BLaER1 treated with 17β-estradiol and CSF1 and Interleukin-3, amounts not matched to agents 10 nM and 100 nM (cell line): ENCODE data around the gene NDE1.
"Not testable (repeated sequence)": the region's sequence is repeated elsewhere in the genome, so short reads cannot be mapped to it uniquely, and the experiment has no call there.

Experiments
- H3K27ac ChIP-seq, 11 experiments: shearing (Covaris generic); formaldehyde crosslinking; 2 replicates each; pipeline ENCODE4 v1.8.1; 2022
- H3K27me3 ChIP-seq, 11 experiments: shearing (Covaris generic); formaldehyde crosslinking; 2 replicates each; pipeline ENCODE4 v1.8.1; 2022
- H3K36me3 ChIP-seq, 11 experiments: shearing (Covaris generic); formaldehyde crosslinking; 2 replicates each; pipeline ENCODE4 v1.8.1; 2022
- H3K4me1 ChIP-seq, 10 experiments: shearing (Covaris generic); formaldehyde crosslinking; 2 replicates each; pipeline ENCODE4 v1.8.1; 2022
- H3K4me2 ChIP-seq, 11 experiments: shearing (Covaris generic); formaldehyde crosslinking; 2 replicates each; pipeline ENCODE4 v1.8.1; 2022
- H3K4me3 ChIP-seq, 10 experiments: shearing (Covaris generic); formaldehyde crosslinking; 2 replicates each; pipeline ENCODE4 v1.8.1; 2022
- H3K9ac ChIP-seq, 11 experiments: shearing (Covaris generic); formaldehyde crosslinking; 2 replicates each; pipeline ENCODE4 v1.8.1; 2022
- H3K9me3 ChIP-seq, 11 experiments: shearing (Covaris generic); formaldehyde crosslinking; replicated peaks in 1 of 11; 2 replicates each; pipeline ENCODE4 v1.8.1; 2022
- H4K20me1 ChIP-seq, 11 experiments: shearing (Covaris generic); formaldehyde crosslinking; 2 replicates each; pipeline ENCODE4 v1.8.1; 2022
- Cebpa-rat ChIP-seq, 11 experiments: shearing (Covaris generic); IDR thresholded peaks; 2 replicates each; pipeline ENCODE4 v1.8.1; 2022

NDE1 gene

DNA sequence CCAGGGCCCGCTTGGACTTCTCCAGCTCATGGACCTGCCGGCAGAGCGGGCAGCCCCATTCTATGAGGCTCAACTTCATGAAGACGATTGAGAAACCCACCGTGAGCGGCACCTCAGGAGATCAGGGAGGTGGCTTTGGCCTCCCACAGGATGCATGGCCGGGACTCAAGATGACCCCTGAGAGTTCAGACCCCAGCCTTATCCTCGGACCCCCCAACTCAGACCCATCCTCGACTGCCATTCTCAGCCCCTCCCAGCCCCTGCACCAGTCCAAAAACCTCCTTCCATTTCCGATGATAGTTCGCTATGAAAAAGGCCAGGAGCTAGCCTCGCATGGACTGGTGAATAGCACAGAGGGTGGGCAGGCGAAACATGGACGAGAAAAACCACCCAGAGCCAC lies 71.0 kb downstream of the NDE1 start:
- no peaks in the 10 kb centered on the region for H3K27me3 ChIP-seq
- H3K9me3 ChIP-seq: no peaks in the 10 kb centered on the region
- H4K20me1 ChIP-seq: peaks cover 0 to 98% (median 57%) of the 10 kb centered on the region in 11 experiments; a peak in 19 of 22 replicates
- H3K36me3 ChIP-seq: peaks cover 70 to 100% (median 98%) of the 10 kb centered on the region in 11 experiments
- no peak overlapping the region for H3K27ac ChIP-seq
- H3K9ac ChIP-seq: no peak overlapping the region
- no peak overlapping the region for H3K4me2 ChIP-seq
- TF ChIP-seq Cebpa-rat (IDR thresholded peaks at IDR 0.05): no peak
- no peak overlapping the region for H3K4me3 ChIP-seq
- H3K4me1 ChIP-seq: peaks cover 0 to 15% (median 4%) of the 10 kb centered on the region in 10 experiments; a peak in 8 of 20 replicates

DNA sequence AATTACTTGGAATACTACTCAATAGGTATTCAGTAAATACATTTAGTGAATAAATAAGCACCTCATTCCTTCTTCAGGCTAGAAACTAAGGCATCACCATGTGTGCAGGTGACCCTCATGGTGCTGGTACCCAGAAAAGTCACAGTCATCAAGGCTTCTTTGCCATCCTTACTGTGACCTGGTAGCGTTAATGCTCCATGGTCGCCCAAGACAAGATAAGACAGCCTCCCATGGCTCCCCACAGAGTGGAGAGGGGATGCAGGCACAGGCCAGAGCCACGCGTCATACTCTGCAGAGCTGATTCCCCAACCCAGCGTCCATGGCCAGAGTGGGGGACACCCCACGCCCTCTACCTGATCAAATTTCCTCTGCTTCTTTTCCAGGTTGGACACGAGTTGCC lies 73.8 kb downstream of the NDE1 start:
- peaks cover 0 to 15% (median 4%) of the 10 kb centered on the region in 10 experiments; a peak in 8 of 20 replicates for H3K4me1 ChIP-seq
- H3K9ac ChIP-seq: no peak overlapping the region
- H3K36me3 ChIP-seq: peaks cover 60 to 100% (median 92%) of the 10 kb centered on the region in 11 experiments
- H4K20me1 ChIP-seq: peaks cover 0 to 98% (median 38%) of the 10 kb centered on the region in 11 experiments; a peak in 17 of 22 replicates
- no peak overlapping the region for H3K4me2 ChIP-seq
- H3K4me3 ChIP-seq: no peak overlapping the region
- H3K9me3 ChIP-seq: no peaks in the 10 kb centered on the region
- no peak overlapping the region for H3K27ac ChIP-seq
- no peaks in the 10 kb centered on the region for H3K27me3 ChIP-seq
- no peak for TF ChIP-seq Cebpa-rat (IDR thresholded peaks at IDR 0.05)

DNA sequence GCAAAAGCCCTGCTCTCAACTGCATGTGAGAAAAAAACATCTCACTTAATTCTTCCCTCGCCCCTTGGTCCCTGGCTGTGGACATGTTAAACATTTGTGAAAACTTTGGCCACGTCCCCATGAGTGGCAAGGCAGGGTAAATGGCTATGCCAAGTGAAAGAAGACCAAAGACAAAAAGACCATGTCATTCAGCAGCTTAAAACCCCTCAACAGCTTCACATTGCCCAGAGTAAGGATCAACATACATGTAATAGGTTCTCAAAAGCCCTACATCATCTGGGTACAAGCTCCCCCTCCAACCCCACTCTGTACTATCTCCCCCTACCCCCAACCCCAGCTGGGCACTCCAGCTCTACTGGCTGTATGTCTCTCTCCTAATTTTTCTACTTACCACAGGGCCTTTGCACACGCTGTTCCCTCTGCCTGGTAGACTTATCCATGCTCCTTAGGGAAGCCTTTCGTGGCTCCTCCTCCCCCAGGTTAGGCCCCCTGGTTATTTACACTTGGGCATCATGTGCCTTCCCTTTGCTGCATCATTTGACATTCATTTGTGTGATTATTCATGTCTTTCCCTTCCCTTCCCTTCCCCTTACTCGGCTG lies 75.7 kb downstream of the NDE1 start:
- Histone ChIP-seq H3K4me2 (no peak overlapping the region), H3K4me3 (no peak overlapping the region), H3K36me3 (peaks cover 48 to 87% (median 76%) of the 10 kb centered on the region in 11 experiments), H3K4me1 (no peaks in the 10 kb centered on the region), H3K9ac (no peak overlapping the region), H4K20me1 (peaks cover 0 to 89% (median 22%) of the 10 kb centered on the region in 11 experiments; a peak in 13 of 22 replicates), H3K27me3 (no peaks in the 10 kb centered on the region), H3K9me3 (no peaks in the 10 kb centered on the region), H3K27ac (no peak overlapping the region)
- no peak for TF ChIP-seq Cebpa-rat (IDR thresholded peaks at IDR 0.05)

DNA sequence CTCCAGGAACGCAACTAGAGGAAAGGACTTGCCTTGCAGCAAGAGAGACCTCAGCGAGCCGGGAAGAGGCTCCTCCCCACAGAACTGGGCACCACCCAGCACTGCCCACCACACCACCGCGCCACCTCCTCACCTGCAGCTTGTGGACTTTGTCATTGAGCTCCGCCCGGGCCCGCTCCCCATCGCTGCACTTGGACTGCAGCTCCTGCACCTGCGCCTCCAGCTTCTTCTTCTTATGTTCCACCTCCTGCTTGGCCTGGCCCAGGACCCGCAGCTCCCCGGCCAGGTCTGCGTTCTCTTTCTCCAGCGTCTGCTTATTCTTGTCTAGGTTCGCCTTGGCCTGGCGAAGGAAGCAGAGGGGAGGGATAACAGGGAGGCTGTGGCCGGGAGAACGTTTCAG lies 76.7 kb downstream of the NDE1 start:
- Histone ChIP-seq H3K27me3 (no peaks in the 10 kb centered on the region), H3K27ac (no peak overlapping the region), H3K9me3 (no peaks in the 10 kb centered on the region), H4K20me1 (peaks cover 0 to 89% (median 13%) of the 10 kb centered on the region in 11 experiments; a peak in 12 of 22 replicates), H3K9ac (no peak overlapping the region), H3K36me3 (peaks cover 44 to 77% (median 67%) of the 10 kb centered on the region in 11 experiments), H3K4me1 (no peaks in the 10 kb centered on the region), H3K4me3 (no peak overlapping the region), H3K4me2 (no peak overlapping the region)
- no peak for TF ChIP-seq Cebpa-rat (IDR thresholded peaks at IDR 0.05)

DNA sequence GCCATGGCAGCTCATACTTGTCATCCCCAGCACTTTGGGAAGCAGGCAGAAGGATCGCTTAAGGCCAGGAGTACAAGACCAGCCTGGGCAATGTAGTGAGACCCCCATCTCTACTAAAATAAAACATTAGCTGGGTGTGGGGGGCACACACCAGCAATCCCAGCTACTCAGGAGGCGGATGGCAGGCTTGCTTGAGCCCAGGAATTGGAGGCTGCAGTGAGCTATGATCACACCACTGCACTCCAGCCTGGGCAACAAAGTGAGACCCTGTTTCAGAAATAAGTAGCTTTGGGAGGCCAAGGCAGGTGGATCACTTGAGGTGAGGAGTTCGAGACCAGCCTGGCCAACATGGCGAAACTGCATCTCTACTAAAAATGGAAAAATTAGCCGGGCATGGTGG lies 77.7 kb downstream of the NDE1 start:
- not testable (repeated sequence) for H3K9ac ChIP-seq, H3K27ac ChIP-seq, H3K9me3 ChIP-seq, H3K4me3 ChIP-seq, H3K27me3 ChIP-seq, H3K4me2 ChIP-seq, H3K4me1 ChIP-seq
- H4K20me1 ChIP-seq: peaks cover 0 to 89% (median 10%) of the 10 kb centered on the region in 11 experiments; a peak in 11 of 22 replicates
- H3K36me3 ChIP-seq: peaks cover 40 to 73% (median 59%) of the 10 kb centered on the region in 11 experiments

DNA sequence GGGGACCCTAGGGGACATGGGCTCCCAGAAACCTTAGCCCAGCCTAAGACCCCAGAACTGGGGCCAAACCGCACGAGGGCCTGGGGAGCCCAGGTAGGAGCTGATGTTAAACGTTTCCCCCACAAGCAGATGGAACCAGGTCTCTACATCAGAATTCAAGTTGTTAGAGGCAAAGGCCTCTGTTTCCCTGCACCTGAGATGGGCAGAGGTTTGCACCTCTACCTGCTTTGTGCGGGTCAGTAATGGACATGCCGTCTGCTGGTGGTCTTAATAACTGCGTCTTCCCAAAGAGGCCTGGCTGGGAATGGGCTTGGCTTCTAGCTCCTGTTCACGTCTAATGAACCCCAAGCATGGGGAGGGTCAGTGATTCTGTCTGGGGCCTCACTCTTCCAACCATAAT lies 79.1 kb downstream of the NDE1 start:
- Histone ChIP-seq H3K9ac (no peak overlapping the region), H3K36me3 (peaks cover 35 to 73% (median 56%) of the 10 kb centered on the region in 11 experiments), H3K4me2 (no peak overlapping the region), H3K27me3 (no peaks in the 10 kb centered on the region), H4K20me1 (peaks cover 0 to 77% (median 10%) of the 10 kb centered on the region in 11 experiments; a peak in 11 of 22 replicates), H3K4me1 (no peaks in the 10 kb centered on the region), H3K27ac (no peak overlapping the region), H3K4me3 (no peak overlapping the region), H3K9me3 (no peaks in the 10 kb centered on the region)
- TF ChIP-seq Cebpa-rat (IDR thresholded peaks at IDR 0.05): no peak

DNA sequence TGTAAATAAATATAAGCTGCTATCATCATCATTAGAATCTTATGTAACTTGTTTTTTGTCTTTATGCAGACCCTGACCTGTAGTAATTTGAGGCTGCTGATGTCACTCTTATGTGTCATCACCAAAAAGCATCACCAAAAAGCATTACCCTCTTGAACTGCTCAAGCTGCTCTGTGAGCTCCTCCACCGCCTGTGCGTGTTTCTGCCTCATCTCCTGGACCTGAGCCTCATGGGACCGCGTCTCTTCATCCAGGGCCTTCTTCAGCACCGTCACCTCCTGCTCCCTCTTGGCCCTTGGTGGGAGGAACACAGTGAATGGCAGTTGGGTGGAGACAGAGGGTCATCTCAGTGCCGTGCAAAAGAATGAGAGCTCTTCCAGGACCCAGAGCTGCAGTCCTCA lies 82.4 kb downstream of the NDE1 start:
- H3K36me3 ChIP-seq: peaks cover 4 to 73% (median 53%) of the 10 kb centered on the region in 11 experiments; a peak in 20 of 22 replicates
- H4K20me1 ChIP-seq: peaks cover 0 to 60% (median 0%) of the 10 kb centered on the region in 11 experiments; a peak in 8 of 22 replicates
- H3K27ac ChIP-seq: no peak overlapping the region
- peaks cover 7 to 18% (median 13%) of the 10 kb centered on the region in 10 experiments for H3K4me1 ChIP-seq
- H3K27me3 ChIP-seq: no peaks in the 10 kb centered on the region
- H3K9ac ChIP-seq: no peak overlapping the region
- no peak for TF ChIP-seq Cebpa-rat (IDR thresholded peaks at IDR 0.05)
- no peak overlapping the region for H3K4me3 ChIP-seq
- H3K4me2 ChIP-seq: no peak overlapping the region
- H3K9me3 ChIP-seq: no peaks in the 10 kb centered on the region

DNA sequence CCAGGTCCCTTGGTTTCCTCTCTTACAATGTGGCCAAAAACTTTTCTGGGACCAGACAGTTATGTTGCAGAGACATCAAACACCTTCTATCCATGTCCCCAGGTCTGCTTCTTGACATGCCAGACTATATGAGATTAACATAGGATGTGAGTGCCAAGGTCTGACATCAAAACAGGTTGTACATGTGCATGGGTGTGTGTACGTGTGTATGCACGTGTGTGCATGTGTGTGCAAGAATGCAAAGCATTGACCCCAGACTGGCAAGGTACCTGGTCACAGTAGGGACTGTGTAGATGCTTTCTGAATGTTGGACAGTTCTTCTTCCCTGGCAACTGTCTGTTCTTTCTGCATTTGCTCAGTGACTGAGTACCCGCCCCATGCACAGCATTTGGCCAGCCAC lies 85.6 kb downstream of the NDE1 start:
- Histone ChIP-seq H3K4me3 (no peak overlapping the region), H3K4me1 (peaks cover 21 to 42% (median 33%) of the 10 kb centered on the region in 10 experiments), H3K36me3 (peaks cover 0 to 72% (median 49%) of the 10 kb centered on the region in 11 experiments; a peak in 18 of 22 replicates), H3K27me3 (no peaks in the 10 kb centered on the region), H3K9ac (no peak overlapping the region), H3K27ac (no peak overlapping the region), H3K4me2 (no peak overlapping the region), H3K9me3 (peaks cover under 1 to 6% (median 2%) of the 10 kb centered on the region in 11 experiments; a peak in 20 of 22 replicates), H4K20me1 (peaks cover 0 to 47% (median 0%) of the 10 kb centered on the region in 11 experiments; a peak in 5 of 22 replicates)
- TF ChIP-seq Cebpa-rat (IDR thresholded peaks at IDR 0.05): no peak

DNA sequence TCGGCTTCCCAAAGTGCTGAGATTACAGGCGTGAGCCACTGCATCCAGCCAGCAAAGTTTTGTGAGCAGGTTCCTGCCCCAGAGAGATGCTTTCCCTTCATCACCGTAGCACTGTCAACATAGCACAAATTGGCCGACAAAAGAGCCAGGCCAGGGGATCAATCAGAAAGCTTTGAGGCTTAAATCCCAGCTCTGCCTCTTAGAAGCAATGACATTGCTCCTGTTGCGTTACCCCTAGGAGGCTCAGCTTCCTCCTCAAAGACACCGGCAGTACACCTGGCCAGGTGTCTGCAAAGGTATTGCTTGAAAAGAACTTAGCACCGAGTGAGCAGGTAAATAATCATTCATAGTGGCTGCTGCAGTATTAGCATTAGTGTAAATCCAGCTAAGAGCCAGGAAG lies 86.5 kb downstream of the NDE1 start:
- TF ChIP-seq Cebpa-rat (IDR thresholded peaks at IDR 0.05): no peak
- peaks cover 0 to 38% (median 0%) of the 10 kb centered on the region in 11 experiments; a peak in 5 of 22 replicates for H4K20me1 ChIP-seq
- H3K9me3 ChIP-seq: peaks cover 7 to 14% (median 9%) of the 10 kb centered on the region in 11 experiments; a peak in 20 of 22 replicates
- H3K4me1 ChIP-seq: peaks cover 21 to 46% (median 40%) of the 10 kb centered on the region in 10 experiments
- peak overlapping the region in 7 of 11 experiments; percentile 25 to 83 (median 73); a peak in 10 of 22 replicates for H3K4me2 ChIP-seq
- no peak overlapping the region for H3K9ac ChIP-seq
- H3K4me3 ChIP-seq: no peak overlapping the region
- no peaks in the 10 kb centered on the region for H3K27me3 ChIP-seq
- no peak overlapping the region for H3K27ac ChIP-seq
- H3K36me3 ChIP-seq: peaks cover 0 to 81% (median 49%) of the 10 kb centered on the region in 11 experiments; a peak in 18 of 22 replicates
